ENCODE measurements around the gene MZT2A.
"Not testable (repeated sequence)": the region's sequence is repeated elsewhere in the genome, so short reads cannot be mapped to it uniquely, and the experiment has no call there.

The MZT2A gene

DNA sequence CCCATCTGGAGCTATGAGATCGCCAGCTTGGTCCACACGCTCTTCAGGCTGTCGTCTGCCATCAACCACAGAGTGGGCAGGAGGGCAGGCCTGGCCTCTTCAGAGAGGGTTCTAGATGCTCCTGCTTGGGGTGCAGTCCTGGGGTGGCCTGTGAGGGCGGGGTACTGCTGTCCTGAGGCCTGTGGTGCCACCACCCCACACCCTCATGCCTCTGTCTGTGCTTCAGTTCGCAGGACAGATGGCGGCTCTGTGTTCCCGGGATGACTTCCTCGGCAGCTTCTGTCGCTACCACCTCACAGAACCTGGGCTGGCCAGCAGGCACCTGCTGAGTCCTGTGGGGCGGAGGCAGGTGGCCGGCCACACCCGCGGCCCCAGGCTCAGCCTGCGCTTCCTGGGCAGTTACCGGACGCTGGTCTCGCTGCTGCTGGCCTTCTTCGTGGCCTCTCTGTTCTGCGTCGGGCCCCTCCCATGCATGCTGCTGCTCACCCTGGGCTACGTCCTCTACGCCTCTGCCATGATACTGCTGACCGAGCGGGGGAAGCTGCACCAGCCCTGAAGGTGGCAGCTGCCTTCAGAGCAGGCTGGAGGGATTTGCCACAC lies 27.8 kb upstream of the MZT2A start:
- not testable (repeated sequence) for DNase-seq

DNA sequence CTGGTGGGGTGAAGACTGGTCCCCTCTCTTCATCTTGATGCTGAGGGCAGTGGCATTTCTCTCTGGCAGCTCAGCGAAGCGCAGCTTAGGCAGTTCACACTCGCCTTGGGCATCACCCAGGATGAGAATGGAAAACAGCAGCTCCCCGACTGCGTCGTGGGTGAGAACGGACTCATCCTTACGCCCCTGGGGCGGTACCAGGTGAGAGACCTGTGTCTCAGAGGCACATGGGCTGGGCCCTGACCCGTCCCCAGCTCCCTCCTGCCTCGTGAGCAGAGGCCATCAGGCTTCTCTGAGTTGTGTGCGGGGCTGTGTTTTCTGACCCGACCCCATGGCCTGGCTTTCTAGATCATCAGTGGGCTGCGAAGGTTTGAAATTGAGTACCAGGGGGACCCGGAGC lies 27.3 kb upstream of the MZT2A start:
- DNase-seq, result no peak

DNA sequence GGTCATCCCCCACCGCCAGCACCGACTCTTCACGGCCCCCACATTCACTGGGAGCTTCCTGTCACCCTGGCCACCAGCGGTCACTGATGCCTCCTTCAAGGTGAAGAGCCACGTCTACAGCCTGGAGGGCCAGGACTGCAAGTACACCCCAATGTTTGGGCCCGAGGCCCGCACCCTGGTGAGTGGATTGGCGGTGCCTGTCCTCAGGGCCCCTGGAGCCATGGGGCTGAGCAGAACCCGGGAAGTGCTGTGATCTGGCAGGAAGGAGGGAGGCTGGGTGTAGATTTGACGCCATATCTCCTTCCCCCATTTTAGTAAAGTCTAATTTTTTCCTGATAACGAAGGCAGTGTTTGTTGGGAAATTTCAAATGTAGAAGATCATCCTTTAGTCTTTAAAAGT lies 26.3 kb upstream of the MZT2A start:
- DNase-seq, result not testable (repeated sequence)

DNA sequence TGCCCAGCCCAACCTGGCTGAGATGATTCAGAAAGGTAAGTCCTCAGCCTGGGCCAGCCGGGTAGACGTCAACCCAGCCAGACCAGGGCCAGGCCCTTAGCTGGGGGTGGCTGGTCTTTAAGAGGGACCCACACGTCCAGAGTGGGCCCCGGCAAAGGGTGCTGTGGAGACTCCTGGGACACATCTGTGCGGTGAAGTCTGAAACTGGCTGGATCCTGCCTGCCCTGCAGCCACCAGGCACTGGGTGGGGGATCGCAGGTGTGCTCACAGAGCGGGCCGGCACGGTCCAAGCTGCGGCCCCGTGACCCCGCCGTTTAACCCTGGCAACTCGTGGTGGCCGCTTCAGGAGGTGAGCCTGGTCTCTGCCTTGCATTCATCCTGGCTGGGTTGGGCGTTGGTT lies 25.7 kb upstream of the MZT2A start:
- DNase-seq, result not testable (repeated sequence)

DNA sequence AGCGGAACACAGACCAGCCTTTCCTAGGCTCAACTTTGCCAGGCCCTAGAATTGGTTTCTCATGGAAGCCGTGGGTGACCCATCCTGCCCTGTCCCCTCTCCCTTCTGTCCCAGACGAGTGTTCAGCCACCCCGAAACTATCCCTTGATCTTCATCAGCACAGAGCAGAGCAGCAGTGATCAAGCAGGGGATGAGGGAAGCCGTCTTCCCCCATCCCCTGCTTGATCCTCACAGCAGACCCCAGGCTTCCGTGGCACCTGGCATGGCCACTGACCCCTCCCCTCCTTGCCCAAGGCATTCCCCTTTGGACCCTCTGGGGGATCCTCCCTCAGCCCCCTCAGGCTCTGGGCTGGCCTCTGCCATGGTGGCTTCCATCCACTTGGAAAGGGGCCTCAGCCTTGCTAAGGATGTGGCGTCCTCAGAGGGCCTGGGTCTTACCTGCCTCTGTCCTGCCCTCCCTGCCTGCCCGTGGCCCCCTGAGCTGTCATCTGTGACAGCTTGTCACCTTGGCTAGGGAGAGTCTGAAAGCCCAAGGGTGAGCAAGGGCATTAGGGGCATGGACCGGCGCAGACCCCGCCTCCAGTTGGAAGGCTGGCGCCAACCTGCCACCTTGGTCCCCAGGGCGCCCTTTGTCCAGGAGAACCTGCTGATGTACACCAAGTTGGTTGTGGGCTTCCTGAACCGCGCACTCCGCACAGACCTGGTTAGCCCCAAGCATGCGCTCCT lies 25.1 kb upstream of the MZT2A start:
- DNase-seq, result no peak

DNA sequence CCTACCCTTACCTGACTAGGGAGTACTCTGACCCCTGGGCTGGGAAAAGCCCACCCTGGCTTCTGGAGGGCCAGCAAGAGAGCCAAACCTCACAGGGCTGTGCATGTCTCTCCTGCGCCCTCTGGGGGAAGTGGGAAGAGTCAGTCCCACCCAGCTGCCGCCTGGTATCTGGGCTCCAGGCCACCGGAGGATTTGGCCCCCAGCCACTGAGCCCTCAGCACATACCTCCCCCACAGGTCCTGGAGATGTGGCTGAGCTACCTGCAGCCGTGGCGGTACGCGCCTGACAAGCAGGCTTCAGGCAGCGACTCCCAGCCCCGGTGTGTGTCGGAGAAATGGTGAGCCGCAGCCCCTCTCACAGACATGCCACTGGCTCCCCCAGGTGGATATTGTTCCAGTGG lies 24.4 kb upstream of the MZT2A start:
- not testable (repeated sequence) for DNase-seq

DNA sequence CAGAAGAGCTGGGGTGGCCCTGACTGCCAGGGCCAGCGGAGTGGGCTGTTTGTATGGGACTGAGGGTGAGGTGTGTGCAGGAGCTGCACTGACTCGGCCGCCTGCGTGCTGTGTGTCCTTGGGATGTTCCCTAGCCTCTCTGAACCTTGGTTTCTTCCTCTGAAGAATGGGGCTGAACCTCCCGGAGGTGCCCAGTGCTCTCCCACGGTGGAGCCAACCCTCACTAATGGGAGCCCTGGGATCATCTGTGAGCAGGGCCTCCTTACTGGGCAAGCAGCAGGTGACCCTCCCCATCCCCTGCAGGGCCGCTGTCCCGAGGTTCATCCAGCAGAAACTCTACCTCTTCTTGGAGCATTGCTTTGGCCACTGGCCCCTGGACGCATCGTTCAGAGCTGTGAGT lies 23.8 kb upstream of the MZT2A start:
- no peak for DNase-seq

DNA sequence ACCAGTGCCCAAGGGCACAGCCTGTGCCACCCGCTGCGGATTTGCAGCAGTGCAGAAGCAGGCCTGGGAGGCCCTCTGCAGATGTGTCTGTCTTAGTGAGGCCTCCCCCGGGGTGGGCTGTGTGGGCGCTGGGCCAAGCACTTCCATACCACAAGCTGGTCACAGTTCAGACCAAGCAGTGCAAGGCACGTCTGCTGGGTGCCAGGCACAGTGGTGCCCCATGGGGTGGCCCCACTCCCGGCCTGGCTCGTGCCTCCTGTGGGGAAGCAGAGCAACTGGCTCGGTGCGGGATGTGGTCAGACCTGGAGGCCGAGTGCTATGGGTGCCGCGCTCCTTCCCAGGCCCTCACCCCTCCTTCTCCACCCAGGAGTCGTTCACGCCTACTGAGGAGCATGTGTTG lies 23.0 kb upstream of the MZT2A start:
- DNase-seq, result not testable (repeated sequence)

DNA sequence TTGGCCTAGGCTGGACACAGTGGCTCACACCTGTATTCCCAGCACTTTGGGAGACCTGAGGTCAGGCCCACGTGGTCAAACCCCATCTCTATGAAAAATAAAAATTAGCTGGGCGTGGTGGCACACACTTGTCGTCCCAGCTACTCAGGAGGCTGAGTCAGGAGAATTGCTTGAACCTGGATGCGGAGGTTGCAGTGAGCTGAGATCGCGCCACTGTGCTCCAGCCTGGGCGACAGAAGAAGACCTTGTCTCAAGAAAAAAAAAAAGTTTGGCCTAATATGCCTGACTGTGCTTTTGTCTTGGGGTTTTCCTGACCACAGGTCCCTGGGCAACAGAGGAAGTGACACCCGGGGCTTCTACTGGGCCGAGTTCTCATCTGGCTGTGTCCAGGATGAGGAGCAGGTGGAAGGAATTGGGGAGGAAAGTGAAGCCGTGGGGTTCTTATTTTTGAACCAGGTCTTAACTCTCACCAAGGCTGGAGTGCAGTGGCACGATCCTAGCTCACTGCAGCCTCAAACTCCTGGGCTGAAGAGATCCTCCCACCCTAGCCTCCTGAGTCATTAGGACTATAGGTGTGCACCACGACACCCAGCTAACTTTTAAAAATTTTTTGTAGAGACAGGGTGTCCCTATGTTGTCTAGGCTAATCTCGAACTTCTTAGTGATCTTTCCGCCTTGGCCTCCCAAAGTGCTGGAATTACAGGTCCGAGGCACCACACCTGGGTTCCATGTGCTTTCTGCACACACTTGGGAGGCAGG lies 22.4 kb upstream of the MZT2A start:
- DNase-seq, result not testable (repeated sequence)

DNA sequence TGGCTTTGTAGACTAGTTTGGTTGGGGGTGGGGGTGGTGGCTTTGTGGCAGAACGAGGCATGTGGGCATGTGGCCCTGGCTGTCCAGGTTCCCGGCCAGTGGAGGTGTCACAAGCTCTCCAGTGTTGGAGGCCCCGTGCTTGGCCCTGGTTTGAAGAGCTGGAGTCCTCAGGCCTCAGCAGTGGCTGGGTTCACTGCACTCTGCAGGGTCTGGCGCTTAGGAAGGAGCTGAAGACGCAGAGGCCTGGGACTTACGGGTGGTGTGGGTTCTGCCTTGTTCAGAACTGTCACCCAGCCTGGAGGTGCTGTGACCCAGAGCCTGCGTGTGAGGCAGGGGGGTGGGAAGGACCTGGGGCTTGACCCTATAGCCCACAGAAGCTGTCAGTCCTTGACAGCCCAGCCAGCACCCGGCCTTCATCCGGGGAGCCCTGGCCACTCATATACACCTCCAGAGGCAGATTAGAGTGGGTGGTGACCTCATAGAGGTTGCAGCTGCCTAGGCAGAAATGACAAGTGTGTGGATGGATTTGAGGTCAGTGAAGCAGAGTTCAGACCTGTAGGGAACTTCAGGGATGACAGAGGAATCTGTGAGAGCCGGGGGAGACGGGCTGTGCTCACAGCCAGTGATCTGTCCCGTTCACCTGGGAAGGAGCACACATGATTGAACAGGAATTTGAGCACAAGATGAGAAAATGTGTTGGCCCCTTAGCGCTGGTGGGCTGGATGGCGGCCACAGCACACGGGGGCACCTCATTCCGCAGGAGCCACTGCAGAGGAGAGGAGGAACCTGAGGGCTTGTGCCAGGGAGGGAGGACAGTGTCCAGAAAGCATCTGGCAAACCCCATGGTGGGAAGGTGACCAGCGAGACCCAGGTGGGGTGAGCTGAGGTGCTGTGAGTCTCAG lies 20.0 kb upstream of the MZT2A start:
- not testable (repeated sequence) for DNase-seq

DNA sequence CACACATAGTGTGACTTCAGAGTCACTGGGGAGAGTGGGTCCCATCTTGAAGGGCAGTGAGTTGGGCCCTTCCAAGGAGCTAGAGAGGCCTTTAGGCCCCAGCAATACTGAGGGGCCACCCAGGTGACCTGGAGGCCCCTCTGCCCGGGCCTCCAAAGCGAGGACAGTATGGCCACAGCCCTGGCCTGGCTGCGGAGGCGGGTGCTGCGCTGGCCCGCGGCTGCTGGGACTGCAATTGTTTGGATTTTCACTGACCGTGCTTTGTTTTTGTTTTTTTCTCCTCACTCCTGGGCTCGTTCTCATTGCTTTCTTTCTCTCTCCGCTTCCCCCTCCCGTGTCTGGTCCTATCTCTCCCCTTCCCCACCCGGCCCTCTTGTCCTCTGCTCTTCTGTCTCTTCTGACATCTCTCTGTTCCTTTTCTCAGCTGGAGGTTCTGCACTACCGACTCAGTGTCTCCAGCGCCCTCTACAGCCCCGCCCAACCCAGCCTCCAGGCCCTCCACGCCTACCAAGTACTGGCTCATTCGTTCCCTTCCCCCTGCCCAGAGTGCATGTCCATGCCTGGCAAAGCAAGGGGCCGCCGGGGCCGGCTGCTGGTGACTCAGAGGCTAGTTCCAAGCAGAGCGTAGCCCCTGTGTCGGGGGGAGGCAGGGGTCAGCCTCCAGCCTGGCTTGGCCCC lies 19.2 kb upstream of the MZT2A start:
- DNase-seq, result not testable (repeated sequence)

DNA sequence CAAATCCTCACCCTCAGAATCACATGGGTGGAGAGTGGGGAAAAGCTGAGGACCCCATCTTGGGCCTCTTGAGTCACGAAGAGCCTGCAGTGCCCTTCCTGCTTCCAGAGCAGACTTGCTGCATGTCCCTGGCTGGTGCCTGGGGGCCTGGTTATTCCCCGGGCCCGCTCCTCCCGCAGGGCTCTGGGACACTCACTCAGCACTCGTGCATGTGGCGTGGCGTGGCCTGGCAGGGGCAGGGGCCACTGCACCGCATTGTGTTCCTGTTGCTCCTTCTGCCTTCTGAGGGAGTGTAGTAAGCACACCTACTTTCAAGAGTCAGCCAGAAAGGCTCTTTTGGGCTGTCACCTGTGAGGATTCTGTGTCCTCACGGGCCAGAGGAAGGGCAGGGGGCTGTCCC lies 17.4 kb upstream of the MZT2A start:
- no peak for DNase-seq

DNA sequence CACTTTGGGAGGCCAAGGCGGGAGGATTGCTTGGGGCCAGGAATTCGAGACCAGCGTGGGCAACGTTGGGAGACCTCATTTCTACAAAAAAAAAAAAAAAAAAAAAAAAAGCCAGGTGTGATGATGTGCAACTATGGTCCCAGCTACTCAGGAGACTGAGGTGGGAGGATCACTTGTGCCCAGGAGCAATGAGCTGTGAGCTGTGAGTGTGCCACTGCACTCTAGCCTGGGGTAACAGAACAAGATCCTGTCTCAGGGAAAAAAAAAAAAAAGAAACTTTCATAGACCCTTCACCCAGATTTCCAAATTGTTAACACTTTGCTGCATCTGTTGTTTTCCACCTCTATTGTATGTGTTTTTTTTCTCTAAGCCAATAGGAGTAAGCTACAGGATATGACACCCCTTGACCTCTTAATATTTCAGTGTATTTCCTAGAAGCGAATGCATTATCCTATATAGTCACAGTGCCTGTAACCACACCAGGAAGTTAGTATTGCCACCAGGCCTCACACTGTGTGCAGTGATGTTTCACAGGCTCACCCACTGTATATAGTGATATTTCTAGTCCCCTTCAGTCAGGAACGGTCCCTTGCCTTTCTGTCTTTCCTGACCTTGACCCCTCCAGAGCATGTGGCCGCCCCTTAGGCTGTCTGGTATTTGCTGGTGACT lies 12.0 kb upstream of the MZT2A start:
- not testable (repeated sequence) for DNase-seq

DNA sequence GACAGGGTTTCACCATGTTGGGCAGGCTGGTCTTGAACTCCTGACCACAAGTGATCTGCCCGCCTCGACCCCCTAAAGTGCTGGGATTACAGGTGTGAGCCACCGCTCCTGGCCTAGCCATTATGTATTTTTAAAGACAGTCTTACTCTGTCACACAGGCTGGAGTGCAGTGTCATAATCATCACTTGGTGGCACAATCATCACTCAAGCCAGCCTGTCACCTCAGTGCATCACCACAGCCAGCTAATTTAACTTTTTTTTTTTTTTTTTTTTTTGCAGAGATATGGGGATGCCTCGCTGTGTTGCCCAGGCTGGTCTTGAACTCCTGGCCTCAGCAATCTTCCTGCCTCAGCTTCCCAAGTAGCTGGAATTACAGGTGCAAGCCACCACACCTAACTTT lies 11.4 kb upstream of the MZT2A start:
- not testable (repeated sequence) for DNase-seq

DNA sequence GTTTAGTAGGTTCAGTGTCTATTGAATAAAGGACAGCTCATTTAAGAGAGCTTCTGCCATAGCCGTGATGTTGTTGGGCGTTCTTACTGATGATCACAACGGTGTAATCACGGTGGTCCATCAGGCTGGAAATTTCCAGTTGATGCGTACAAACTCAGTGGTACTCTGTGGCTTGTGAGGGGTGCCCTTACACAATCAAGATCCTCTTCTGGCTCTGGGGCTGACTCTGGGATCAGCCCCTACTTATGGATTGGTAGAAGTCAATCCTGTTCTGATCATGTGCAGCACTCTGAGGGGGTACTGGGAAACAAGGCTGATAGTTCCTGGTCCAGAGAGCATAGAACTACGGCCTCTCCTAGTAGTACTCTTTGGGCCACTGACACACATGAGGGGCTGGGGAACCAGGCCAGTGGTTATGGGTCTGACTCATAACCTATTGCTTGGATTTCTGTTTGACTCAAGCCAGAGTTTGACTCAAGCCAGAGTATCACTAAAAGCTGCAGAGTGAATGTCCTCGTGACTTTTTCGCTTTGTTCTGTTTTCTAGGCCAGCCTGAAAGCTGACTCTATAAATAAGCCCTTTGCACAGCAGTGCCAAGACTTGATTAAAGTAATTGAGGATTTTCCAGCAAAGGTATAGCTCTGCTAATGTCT lies 6.2 kb upstream of the MZT2A start:
- DNase-seq, result not testable (repeated sequence)

DNA sequence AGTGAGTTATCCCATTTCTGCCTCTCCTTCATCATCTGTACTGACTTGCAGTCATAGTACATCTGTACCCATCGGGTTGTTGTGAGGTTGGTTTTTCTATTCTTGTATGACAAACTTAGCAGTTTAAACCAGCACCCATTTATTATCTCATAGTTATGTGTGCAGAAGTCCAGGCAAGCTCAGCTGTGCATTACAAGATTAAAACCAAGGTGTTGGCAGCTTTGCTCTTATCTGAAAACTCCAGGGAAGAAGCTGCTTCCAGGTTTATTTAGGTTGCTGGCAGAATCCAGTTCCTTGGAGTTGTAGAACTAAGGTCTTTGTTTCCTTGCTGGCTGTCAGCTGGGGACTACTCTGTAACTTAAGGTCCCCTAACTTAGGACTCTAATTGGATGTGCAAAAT lies 3.3 kb upstream of the MZT2A start:
- DNase-seq, result not testable (repeated sequence)

DNA sequence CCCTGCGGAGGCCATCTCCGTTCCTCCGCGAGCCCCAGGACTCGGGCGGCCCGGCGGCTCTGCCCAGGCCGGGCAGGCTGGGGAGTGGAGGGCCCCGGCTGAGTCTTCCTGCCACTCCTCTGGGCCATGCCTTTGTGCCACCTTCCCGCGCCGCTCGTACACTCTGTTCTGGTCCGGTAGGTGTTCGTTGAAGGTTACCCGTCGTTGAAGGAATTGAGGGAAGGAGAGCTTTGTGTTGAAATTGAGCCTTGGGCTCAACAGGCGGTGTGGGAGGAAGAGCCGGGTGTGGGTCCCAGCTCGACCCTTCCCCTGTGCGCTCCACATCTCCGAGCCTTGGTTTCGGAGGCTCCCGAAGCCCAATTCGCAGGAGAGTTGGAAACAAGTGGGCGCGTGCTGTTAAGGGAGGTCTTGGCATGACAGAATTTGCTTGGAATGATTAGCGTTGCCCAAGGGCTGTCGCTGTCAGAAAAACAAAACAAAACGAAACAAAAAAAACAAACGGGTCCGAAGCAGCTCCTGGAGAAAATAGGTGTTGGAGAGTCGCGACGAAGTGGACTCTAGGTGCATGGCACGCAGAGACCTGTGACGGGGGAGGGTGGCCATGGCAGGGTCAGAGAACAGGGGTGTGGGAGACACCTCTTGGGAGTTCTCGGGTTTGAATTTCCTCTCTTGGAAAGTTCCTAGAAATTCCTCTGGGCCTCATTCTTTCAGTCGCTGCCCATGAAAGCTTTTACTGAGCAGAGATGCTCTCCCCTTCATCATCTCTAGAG lies 1.2 kb upstream of the MZT2A start:
- no peak for DNase-seq

DNA sequence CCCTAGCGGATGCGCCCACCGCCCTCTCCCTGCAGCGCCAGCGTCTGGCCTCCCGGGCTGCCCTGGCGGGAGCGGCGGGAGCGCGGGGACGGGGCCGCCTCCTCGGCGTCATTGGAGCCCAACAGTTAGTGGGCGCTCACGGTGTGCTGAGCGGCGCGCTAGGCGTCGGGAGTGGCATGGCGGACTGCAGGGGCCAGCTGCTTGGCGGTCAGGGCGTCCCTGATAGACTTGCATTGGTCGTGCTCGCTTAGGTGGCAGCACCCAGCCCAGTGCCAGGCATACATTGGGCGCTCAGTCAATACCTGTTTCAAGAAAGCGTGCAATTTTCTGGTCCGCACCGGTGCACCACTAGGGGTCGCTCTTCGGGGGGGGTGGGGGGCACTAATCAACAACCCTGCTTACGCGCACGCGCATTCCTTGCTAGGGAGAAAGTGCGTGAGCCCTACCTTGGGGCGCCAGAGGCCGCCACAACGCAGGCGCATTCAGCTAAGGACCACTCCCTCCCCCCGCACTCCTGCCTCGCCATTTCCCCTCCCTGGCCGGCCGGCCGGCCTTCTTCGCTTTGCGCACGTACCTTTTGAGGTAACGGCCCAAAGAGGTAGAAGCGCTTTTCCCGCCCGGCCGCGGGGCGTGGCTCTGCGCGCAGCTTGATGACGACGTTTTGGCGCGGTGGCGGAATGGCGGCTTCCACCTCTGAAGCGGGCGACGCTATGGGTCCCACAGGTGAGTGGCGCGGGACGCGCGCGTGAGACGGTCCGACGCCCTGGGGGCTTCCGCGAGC lies 411 bp upstream of the MZT2A start:
- peak; percentile 89 for DNase-seq

DNA sequence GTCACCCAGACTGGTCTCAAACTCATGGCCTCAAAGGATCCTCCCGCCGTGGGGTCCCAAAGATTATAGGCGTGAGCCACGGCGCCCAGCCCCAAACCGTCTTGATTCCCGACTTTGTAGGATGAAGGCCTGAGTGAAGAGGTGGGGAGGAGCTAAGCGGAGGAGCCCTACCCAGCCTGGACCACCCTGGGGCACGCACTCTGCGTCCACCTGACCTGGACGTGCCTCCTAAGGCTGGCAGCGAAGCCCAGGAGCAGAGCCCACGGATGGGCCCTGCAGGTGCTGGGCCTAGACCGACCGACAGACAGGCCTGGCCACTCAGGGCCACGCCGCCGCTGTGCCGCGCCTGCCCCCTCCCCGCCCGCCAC lies 744 bp downstream of the MZT2A start:
- DNase-seq, result not testable (repeated sequence)
